Stimulated activated CD8-positive, alpha-beta memory T cell treated with anti-CD3 and anti-CD28 coated beads, Interleukin-2, amount 100 ng/mL, for 48 hours (primary cell): ENCODE data around the gene CEBPE.

Source experiments
- DNase-seq, 2 donors: peaks; one replicate each; pipeline ENCODE4 v3.0.0-alpha.2; 2020; ENCODE audit warnings: low read depth in 2 of 2

Gene CEBPE

DNA sequence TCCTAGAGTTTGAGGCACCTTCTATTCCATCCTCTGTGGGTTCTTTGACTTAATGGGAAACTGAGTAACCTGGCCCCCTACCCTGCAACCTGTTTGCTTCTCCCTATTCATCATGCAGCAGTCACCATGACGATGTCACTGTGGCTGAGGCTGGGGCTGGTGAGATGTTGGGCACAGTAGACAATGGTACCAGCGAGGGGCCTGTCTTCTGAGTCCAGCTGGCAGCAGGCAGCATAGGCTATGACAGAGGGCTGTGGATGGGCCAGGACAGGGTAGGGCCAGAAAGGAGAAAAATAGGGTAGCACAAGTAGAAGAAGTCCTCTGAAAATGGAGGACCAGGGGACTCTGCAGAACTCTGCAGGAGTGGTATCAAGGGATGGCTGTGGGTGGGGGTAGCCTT, 16.3 kb downstream of the CEBPE start:
- no peak for DNase-seq

- DNase-seq, result no peak
Observed at GRCh38 chr14:23101986-23102625, 16.9 kb downstream of the CEBPE start.

- no peak for DNase-seq
Observed at GRCh38 chr14:23101213-23101970, 17.7 kb downstream of the CEBPE start.

DNA sequence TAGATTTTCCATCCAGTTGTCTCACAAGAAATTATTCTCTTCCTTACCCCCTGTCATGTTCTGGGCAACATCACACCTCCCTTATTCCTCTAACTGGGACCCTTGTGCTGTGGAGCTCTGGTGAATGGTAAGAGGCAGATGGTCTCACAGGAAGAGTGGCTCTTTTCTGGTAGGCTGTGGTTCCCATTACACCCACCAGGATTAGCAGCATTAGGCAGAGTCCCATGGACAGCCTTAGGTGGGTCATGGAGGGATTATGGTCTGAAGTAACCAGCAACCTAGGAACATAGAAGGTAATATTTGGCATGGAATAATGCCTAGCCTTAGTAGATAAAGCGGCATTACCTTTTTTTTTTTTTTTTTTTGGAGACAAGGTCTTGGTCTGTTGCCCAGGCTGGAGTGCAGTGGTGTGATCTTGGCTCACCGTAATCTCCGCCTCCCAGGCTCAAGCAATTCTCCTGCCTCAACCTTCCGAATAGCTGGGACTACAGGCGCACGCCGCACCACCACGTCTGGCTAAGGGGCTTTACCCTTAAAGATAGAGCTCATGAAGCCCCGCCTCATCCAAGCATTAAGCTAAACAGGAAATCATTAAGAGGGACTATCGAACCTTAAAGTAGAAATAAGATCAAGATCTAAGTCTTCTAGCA, 19.7 kb downstream of the CEBPE start:
- no peak for DNase-seq

GRCh38 chr14:23097786-23098185, 21.3 kb downstream of the CEBPE start:
- DNase-seq, result no peak

GRCh38 chr14:23095196-23096108, 23.6 kb downstream of the CEBPE start, which contains the start of gene C14orf119:
C14orf119 (plus strand) TSS chr14:23095505; CDS start chr14:23097659, 2,154 bp downstream.
- DNase-seq, result peak; percentile 96 to 99

- peak; percentile 59 to 62 for DNase-seq
Observed at GRCh38 chr14:23094666-23095195, 24.3 kb downstream of the CEBPE start, which contains the start of gene ACIN1. ACIN1 (minus strand) TSS chr14:23095136; CDS start chr14:23095112, 24 bp downstream.

- DNase-seq, result no peak
Observed at GRCh38 chr14:23093991-23094665, 24.9 kb downstream of the CEBPE start.

- no peak for DNase-seq
Observed at GRCh38 chr14:23093526-23093925, 25.5 kb downstream of the CEBPE start.

- no peak for DNase-seq
Observed at GRCh38 chr14:23093104-23093503, 26.0 kb downstream of the CEBPE start.

- DNase-seq, result no peak
Observed at GRCh38 chr14:23091294-23092225, 27.5 kb downstream of the CEBPE start.

DNA sequence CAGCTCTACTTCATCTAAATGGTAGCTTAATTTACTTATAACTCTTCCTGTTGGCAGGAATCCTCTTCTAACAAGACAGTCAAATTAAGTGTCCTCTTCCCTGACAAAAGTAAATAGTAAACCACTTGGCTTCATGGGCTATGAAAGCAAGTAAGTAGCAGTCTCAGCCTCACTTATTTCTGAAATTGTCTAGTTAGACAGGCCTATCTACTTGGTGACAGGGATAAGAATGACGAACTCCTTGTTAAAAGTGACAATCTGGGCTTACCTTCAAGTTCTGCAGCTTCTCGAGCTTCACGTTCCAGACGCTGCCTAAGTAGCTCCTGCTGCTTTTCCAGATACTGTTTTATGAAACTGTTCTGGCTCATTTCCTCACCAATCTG, 28.8 kb downstream of the CEBPE start:
- no peak for DNase-seq

DNA sequence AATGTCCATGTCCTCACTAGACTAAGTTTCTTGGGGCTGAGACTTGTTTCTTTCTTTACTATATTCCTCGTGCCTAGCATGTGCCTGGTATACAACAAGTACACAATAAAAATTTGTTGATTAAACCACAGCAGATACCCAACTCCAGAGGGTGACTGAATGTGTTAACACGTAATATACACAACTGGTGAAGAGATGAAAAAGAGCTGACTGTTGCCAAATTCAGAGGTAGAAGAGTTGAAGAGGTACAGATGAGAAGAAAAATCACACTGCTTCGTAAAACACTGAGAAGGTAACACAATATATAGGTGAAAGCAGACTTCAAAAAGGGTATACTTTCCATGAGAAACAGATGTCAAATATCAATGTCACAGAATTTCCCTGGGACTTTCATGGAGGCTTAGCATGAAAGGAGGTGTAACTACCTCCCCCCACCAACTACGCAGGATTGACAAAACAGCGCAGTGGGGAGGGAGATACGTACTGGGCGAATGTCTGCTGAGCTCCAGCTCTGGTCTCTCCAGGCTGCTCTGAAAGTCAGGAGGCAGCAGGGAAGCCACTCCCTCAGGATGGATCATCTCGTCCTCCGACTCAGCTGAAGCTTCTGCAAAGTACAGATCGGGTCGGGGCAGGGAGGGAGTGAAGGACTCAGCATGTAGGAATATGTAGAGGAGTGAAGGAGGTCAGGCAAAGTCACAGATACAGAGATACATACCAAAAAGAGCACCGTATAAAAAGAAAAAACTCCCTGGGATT, 29.4 kb downstream of the CEBPE start:
- no peak for DNase-seq

DNA sequence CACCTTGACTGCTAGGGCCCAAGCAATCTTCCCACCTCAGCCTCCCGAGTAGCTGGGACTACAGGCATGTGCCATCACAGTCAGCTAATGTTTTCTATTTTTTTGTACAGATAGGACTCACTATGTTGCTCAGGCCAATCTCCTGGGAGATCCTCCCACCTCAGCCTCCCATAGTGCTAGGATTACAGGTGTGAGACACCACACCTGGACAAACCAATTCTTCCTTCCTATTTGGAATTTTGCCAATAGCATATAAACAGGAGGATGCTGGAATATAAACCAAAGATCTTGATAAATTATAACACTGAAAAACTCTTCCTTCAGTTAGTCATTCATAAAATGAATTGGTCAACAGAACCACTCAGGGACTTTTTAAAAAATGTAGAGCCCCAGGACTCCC, 32.5 kb downstream of the CEBPE start:
- DNase-seq, result no peak

- no peak for DNase-seq
Observed at GRCh38 chr14:23085458-23085857, 33.6 kb downstream of the CEBPE start.

DNA sequence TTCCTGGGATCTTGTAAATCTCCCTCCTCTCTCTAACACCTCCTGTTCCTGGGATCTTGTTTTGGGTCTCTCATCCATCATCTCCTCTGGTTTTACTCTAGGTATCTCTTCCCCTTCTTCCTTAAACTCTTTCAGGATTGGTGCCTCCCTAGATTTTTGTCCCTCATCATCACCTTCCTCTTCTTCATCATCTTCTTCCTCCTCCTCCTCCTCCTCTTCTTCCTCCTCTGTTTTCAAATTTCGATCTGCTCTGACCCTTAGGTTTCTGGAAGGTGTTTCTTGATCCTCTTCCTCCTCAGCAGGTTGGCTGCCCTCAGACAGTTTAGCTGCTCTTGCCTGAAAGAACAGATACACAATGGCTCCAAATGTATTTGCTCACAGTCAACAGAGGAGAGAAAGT, 38.6 kb downstream of the CEBPE start:
- DNase-seq, result no peak

- no peak for DNase-seq
Observed at GRCh38 chr14:23079716-23080115, 39.3 kb downstream of the CEBPE start.

- DNase-seq, result no peak
Observed at GRCh38 chr14:23078692-23079116, 40.4 kb downstream of the CEBPE start.

DNA sequence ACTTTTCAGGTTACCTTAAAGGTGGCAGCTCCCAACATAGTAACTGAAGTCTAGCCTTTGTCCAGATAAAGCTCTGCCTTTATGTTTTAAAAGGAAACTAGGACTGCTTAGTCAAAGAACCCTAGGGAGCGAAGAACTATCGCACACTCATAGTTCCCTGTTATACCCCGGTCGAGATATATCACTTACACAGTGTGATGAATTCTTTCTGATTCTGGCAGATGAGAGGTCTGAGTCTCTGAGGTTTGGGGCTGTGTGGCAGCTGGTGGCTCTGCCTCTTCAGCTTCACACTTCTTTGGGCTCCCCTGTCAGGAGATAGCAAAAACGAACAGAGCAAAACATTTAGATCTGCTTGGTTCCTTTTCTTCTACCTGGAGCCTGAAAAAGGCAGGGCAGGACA, 41.1 kb downstream of the CEBPE start:
- no peak for DNase-seq
